D721Med (cell line): ENCODE measurements around the gene STXBP5L.

Experiments used
- DNase-seq: peaks from one replicate; pipeline ENCODE4 v3.0.0; 2011; ENCODE audit warnings: low spot score; ENCODE audit not compliant: insufficient read length
- FAIRE-seq: peaks from 2 replicates; lab custom pipeline; 2011; peaks lifted over from hg19 to GRCh38; lab: Jason Lieb, UNC
- CTCF ChIP-seq: IDR thresholded peaks from 2 replicates; pipeline ENCODE4 v1.5.1; 2012; ENCODE audit warnings: mild to moderate bottlenecking, control low read depth; ENCODE audit not compliant: insufficient read depth; ENCODE audit errors: missing control alignments

STXBP5L gene

GRCh38 chr3:120928991-120929390, 21.0 kb downstream of the STXBP5L start:
- no peak for TF ChIP-seq CTCF
- FAIRE-seq (no peak), DNase-seq (no peak)

DNA sequence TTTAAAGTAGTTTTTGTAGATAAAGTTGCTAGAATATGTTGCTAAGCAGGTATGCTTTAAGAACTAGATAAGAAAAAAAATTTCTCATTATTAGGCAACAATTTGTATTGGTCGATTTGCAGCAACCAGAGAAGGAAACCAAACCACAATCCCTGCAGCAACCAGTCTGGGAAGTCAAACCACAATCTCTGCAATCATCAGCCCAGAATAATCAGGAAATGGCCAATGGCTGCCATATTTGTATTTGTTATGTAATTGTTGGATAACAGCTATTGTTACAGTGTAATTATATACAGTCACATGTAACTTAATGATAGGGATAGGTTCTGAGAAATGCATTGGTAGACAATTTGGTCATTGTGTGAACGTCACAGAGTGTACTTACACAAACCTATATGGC, 23.6 kb downstream of the STXBP5L start:
- TF ChIP-seq CTCF: no peak
- no peak for DNase-seq
- no peak for FAIRE-seq

GRCh38 chr3:120956143-120956542, 48.1 kb downstream of the STXBP5L start:
- DNase-seq: no peak
- no peak for FAIRE-seq
- TF ChIP-seq CTCF: no peak

- FAIRE-seq (no peak), DNase-seq (no peak)
- TF ChIP-seq CTCF: no peak
Measured at GRCh38 chr3:120982608-120983320, 74.8 kb downstream of the STXBP5L start.

- DNase-seq: no peak
- no peak for TF ChIP-seq CTCF
- no peak for FAIRE-seq
Measured at GRCh38 chr3:120983321-120983665, 75.3 kb downstream of the STXBP5L start.

DNA sequence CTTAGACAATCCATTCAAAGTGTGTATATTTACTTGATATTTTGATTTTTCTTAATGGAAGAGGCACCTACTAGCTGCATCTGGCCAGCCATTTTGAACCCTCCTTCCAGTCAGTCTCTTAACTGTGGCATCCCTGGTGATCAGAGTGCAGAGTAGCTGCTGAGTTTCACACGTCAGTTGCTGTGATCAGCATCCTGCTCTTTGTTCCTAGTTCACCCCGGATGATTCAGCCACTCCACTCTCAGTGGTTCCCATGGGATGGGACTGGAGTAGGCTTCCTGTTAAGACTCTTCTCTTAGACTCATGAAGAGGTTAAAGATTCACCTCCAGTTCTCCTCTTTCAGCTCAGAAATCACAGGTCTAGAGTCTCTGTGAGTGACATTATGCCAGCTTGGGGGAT, 75.8 kb downstream of the STXBP5L start:
- no peak for TF ChIP-seq CTCF
- FAIRE-seq: no peak
- DNase-seq: no peak

DNA sequence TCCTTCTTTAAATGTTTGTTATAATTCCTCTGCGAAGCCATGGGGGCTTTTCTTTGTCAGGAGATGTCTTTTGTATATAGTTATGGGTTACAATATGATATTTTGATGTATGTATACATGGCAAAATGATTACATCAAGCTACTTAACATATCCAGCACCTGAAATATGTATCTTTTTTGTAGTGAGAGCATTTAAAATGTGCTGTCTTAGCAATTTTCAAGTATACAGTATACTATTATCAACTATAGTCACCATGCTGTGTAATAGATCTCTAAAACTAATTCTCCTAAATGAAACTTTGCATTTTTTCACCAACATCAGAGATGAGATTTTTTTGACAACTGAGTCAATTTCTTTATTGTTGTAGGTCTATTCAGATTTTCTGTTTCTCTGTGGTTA, 77.2 kb downstream of the STXBP5L start:
- no peak for DNase-seq
- FAIRE-seq: no peak
- TF ChIP-seq CTCF: no peak
